Putamen (tissue), 1 donor: ENCODE measurements around the gene NUMB.

ENCODE experiments used
- DNase-seq: peaks from one replicate; pipeline ENCODE4 v3.0.0-alpha.2; 2016; ENCODE audit warnings: low spot score

NUMB gene

GRCh38 chr14:73458183-73458976, at the start of gene NUMB:
Gene NUMB (minus strand): TSS chr14:73458546. CDS start chr14:73355751, 102,795 bp downstream.
- peak; percentile 100 for DNase-seq

DNA sequence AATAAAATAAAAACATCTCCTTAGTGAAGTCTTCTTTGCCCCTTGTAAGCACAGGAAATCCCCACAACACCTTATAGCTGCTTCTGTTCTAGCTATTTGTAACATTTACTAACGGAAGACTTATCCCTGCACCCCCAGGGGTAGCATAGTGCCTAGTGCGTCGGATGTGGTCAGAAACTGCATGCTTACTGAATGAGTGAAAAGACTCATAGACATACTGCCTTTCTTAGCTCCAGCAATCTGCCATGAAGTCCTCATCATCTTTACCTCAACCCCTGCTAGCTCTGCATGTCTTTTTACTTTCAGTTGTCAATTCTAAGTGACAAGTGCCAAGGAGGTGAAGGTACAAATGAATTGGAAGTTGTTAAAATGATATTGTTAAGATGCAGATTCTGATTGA, 45.3 kb upstream of the NUMB start:
- no peak for DNase-seq

GRCh38 chr14:73502017-73502619, 43.8 kb upstream of the NUMB start:
- DNase-seq = no peak

DNA sequence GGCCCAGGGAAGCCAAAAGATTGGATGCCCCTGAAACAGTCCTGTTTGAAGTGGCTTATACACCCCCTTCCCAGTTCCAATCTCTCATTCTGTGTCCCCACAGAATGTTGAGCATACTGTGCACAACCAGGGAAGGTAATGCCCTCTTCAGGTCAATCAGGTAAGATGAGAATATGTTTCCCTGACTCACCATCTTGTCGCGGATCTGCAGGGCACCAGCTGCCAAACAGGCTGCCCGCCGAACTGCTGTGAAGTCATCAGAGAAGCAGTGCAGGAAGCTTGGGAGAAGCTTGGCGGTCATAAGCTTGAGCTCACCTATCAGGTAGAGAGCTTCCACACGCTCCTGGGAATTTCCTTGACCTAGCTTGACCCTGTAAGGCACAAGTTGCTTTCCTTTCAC, 42.0 kb upstream of the NUMB start:
- DNase-seq = no peak

DNA sequence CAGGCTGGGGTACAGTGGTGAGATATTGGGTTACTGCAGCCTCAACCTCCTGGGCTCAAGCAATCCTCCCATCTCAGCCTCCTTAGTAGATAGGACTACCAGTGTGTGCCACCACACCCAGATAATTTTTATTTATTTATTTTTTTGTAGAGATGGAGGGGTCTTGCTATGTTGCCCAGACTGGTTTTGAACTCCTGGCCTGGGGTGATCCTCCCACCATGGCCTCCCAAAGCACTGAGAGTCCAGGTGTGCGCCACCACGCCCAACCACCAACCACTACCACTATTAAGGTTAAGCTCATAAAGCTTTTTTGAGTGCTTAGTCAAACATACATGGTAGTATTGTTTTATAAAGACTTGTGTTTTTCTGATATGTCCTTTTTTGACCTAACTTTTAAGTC, 36.2 kb upstream of the NUMB start:
- no peak for DNase-seq

DNA sequence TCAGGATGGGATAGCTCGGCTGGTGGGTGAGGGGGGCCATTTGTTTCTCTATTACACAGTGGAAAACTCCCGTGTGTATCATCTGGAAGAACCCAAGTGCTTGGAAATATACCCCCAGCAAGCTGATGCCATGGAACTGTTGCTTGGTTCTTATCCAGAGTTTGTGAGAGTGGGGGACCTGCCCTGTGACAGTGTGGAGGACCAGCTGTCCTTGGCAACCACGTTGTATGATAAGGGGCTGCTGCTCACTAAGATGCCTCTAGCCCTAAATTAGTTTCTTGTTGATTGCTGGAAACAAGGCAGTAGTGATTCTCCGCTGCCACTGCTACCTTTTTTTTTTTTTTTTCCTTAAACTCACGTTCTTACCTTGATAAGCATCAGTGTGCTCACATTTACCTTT, 34.3 kb upstream of the NUMB start:
- no peak for DNase-seq

GRCh38 chr14:73492043-73492552, 33.8 kb upstream of the NUMB start:
- no peak for DNase-seq

DNA sequence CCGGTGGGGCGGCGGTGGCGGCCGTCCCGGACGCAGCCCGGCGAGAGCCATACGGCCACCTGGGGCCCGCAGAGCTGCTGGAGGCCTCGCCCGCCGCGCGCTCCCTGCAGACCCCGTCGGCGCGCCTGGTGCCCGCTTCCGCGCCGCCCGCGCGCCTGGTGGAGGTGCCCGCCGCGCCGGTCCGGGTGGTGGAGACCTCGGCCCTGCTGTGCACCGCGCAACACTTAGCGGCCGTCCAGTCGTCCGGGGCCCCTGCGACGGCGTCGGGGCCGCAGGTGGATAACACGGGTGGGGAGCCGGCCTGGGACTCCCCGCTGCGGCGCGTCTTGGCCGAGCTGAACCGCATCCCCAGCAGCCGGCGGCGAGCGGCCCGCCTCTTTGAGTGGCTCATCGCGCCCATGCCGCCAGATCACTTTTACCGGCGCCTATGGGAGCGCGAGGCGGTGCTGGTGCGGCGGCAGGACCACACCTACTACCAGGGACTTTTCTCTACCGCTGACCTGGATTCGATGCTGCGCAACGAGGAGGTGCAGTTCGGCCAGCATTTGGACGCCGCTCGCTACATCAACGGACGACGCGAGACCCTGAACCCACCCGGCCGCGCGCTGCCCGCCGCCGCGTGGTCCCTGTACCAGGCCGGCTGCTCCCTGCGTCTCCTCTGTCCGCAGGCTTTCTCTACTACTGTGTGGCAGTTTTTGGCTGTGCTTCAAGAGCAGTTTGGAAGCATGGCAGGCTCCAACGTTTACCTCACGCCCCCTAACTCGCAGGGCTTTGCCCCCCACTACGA, 33.1 kb upstream of the NUMB start:
- no peak for DNase-seq

GRCh38 chr14:73489481-73490175, 31.3 kb upstream of the NUMB start:
- no peak for DNase-seq

GRCh38 chr14:73478684-73479083, 20.3 kb upstream of the NUMB start:
- no peak for DNase-seq

GRCh38 chr14:73477618-73478266, 19.4 kb upstream of the NUMB start:
- no peak for DNase-seq

DNA sequence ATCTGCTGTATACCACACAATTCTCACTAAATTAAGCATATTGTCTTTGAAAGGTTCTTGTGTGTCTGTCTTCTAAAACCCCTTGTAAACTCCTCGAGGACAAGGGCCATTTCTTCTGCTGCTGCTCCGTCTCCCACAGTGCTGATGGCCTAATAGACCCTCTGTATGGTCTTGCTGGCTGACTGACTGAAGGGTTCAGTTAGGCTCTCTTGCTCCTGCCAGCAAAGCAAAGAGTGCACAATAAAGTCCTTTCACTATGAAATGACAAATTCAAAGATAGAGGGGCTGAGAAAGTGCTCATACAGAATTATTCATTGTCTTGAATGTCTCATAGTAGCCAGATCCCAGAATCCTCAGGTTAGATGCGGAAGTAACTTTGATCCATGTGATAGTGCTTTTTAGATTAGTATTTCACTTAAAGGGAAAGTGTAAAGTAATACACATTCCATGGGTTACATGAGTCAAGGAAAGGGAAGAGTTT, 18.1 kb upstream of the NUMB start:
- DNase-seq = peak; percentile 57

DNA sequence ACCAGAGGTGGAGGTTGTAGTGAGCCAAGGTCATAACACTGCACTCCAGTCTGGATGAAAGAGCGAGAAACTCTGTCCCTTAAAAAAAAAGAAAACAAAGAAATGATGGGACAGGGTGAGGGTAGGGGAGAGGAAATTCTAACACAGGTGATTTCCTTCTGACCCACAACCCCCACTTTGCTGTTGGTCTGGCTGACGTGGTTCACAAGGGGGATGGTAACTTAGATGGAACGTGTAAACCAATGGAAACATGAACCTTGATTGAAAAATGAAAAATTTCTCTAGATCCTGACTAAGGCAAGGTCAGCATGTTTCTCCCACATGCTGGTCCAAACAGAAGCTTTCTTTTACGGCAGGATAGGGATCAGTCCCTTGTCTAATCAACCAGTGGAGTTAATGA, 16.6 kb upstream of the NUMB start:
- DNase-seq = no peak

- peak; percentile 77 for DNase-seq
Measured at GRCh38 chr14:73472185-73473114, 14.1 kb upstream of the NUMB start.

- no peak for DNase-seq
Measured at GRCh38 chr14:73471582-73472184, 13.3 kb upstream of the NUMB start.

DNA sequence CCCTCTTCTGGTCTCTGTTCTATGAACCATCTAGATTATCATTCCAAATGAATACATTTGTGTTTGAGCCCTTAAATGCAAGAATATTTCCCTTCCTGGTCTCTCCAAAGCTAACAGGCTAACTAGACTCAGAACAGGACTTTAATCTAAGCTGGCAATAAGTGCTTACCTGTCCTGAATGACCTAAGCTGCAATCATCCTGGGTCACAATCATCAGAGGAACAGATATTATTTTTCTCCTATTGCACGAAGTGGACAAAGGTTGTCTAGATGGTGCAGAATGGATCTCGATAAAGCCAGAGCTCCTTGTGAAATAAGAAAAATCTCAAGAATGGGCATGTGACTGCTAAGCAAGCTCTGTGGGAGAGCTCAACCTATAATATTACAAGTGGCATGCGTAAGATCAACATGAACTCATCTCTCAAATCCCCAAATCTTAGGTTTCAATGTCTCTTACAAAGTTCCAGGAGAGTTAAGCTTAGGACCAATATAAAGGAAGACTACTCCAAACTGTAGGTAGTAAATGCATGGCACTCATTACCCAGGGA, 10.6 kb upstream of the NUMB start:
- no peak for DNase-seq

GRCh38 chr14:73467800-73468199, 9.5 kb upstream of the NUMB start:
- no peak for DNase-seq

DNA sequence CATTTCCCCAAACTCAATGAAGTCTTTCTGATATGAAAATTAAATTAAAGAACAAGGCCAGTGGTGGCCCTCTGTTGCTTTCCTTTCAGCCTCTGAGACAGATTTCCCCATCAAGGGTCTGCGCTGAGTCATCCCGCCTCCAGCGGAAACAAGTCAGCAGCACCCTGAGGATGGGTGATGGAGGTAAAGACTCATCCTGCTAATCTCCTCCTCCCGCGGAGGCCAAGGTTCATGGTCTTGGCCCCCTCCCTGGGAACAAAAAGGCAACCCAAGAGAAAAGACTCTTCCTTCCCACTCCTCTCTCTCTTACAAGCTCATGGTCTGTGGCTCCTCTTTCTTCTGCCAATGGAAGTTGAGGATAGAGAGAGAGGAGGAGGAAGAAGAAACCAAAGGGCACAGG, 9.0 kb upstream of the NUMB start:
- no peak for DNase-seq

GRCh38 chr14:73466861-73467260, 8.5 kb upstream of the NUMB start:
- DNase-seq = no peak
